CD14-positive monocyte (primary cell): ENCODE results near the gene TIMP2. TPM values are rescaled to one million over a fixed set of nuclear protein-coding genes. Genes with fewer than 3 reads are reported as not detected.

Experiments
- DNase-seq, 3 donors: peaks; one replicate each; pipeline ENCODE4 v3.0.0-alpha.2; 2011 to 2022
- H2AFZ ChIP-seq: 2 replicates; pipeline ENCODE4 v1.6.0; 2012; ENCODE audit warnings: mild to moderate bottlenecking, low read depth, low read length, inconsistent platforms; ENCODE audit not compliant: insufficient read depth, poor library complexity, severe bottlenecking
- H3K27ac ChIP-seq, 2 donors: 1 replicate in 1 of 2; 2 replicates in 1 of 2; pipeline ENCODE4 v1.5.1; 2012 to 2013; ENCODE audit warnings: low read length in 2 of 2, control low read depth in 1 of 2, inconsistent platforms in 1 of 2, low read depth in 1 of 2, mild to moderate bottlenecking in 1 of 2
- H3K27me3 ChIP-seq, 2 donors: one replicate each; pipeline versions ENCODE4 v1.6.0 to v1.6.1; 2011 to 2013; ENCODE audit warnings: low read length in 2 of 2; ENCODE audit not compliant: control insufficient read depth in 2 of 2, insufficient read depth in 2 of 2
- H3K36me3 ChIP-seq, 2 donors: replicated peaks in 1 of 2; 1 replicate in 1 of 2; 2 replicates in 1 of 2; pipeline versions ENCODE4 v1.5.1 to v1.6.1; 2012 to 2013; ENCODE audit warnings: low read length in 2 of 2, control low read depth in 1 of 2, inconsistent platforms in 1 of 2, mild to moderate bottlenecking in 1 of 2; ENCODE audit not compliant: insufficient read depth in 2 of 2, control insufficient read depth in 1 of 2
- H3K4me1 ChIP-seq, 2 donors: 1 replicate in 1 of 2; 2 replicates in 1 of 2; pipeline versions ENCODE4 v1.5.1 to v1.6.1; 2012 to 2013; ENCODE audit warnings: low read length in 2 of 2, control low read depth in 1 of 2, inconsistent platforms in 1 of 2, mild to moderate bottlenecking in 1 of 2, moderate library complexity in 1 of 2; ENCODE audit not compliant: insufficient read depth in 2 of 2, control insufficient read depth in 1 of 2
- H3K4me2 ChIP-seq: replicated peaks from 2 replicates; pipeline ENCODE3; 2012; ENCODE audit warnings: low read length, moderate library complexity, mild to moderate bottlenecking; ENCODE audit not compliant: poor library complexity, severe bottlenecking; ENCODE audit errors: extremely low read depth
- H3K4me3 ChIP-seq, 3 experiments: fragments of 200-600 bp in 1 of 3; sonication (generic) in 1 of 3; replicated peaks in 1 of 3; 1 replicate in 2 of 3; 2 replicates in 1 of 3; pipeline ENCODE4 v1.5.1; 2011 to 2013; ENCODE audit warnings: low read length in 3 of 3, mild to moderate bottlenecking in 3 of 3, control low read depth in 2 of 3, low read depth in 2 of 3, inconsistent platforms in 1 of 3, moderate library complexity in 1 of 3
- H3K79me2 ChIP-seq: 2 replicates; pipeline ENCODE4 v1.6.0; 2012; ENCODE audit warnings: mild to moderate bottlenecking, control low read depth, inconsistent platforms, low read length, moderate library complexity; ENCODE audit not compliant: insufficient read depth
- H3K9ac ChIP-seq: 2 replicates; pipeline ENCODE4 v1.6.0; 2017; ENCODE audit warnings: low read length, mild to moderate bottlenecking; ENCODE audit not compliant: insufficient read depth, poor library complexity, severe bottlenecking
- H3K9me3 ChIP-seq, 2 donors: replicated peaks in 1 of 2; 1 replicate in 1 of 2; 2 replicates in 1 of 2; pipeline versions ENCODE4 v1.5.1 to v1.6.1; 2012 to 2013; ENCODE audit warnings: low read length in 2 of 2, control low read depth in 1 of 2; ENCODE audit not compliant: control insufficient read depth in 1 of 2, insufficient read depth in 1 of 2
- H4K20me1 ChIP-seq: 2 replicates; pipeline ENCODE4 v1.6.0; 2012; ENCODE audit warnings: mild to moderate bottlenecking, low read length, control low read depth, moderate library complexity; ENCODE audit not compliant: insufficient read depth
- H3K27ac Mint-ChIP-seq, 7 donors: one replicate each; pipeline ENCODE4 v1.8.0; 2020; ENCODE audit warnings: mild to moderate bottlenecking in 7 of 7, mixed read lengths in 7 of 7, moderate library complexity in 6 of 7, inconsistent platforms in 2 of 7
- H3K27me3 Mint-ChIP-seq, 3 donors: one replicate each; pipeline ENCODE4 v1.8.0; 2021 to 2022; ENCODE audit warnings: low read depth in 3 of 3, mild to moderate bottlenecking in 3 of 3, mixed read lengths in 3 of 3, moderate library complexity in 3 of 3, inconsistent platforms in 1 of 3
- H3K36me3 Mint-ChIP-seq, 2 donors: one replicate each; pipeline ENCODE4 v1.8.0; 2020; ENCODE audit warnings: mixed read lengths in 2 of 2, inconsistent platforms in 1 of 2, mild to moderate bottlenecking in 1 of 2
- H3K4me1 Mint-ChIP-seq: one replicate; pipeline ENCODE4 v1.8.0; 2020; ENCODE audit warnings: mild to moderate bottlenecking, mixed read lengths
- H3K4me3 Mint-ChIP-seq, 2 donors: one replicate each; pipeline ENCODE4 v1.8.0; 2020; ENCODE audit warnings: mild to moderate bottlenecking in 2 of 2, mixed read lengths in 2 of 2, moderate library complexity in 1 of 2
- H3K9me3 Mint-ChIP-seq, 7 donors: one replicate each; pipeline ENCODE4 v1.8.0; 2020 to 2022; ENCODE audit warnings: mixed read lengths in 7 of 7, mild to moderate bottlenecking in 6 of 7, moderate library complexity in 6 of 7, inconsistent platforms in 2 of 7
- WGBS: methylation state at CpG from one replicate; pipeline ENCODE4 v1.1.5; 2013; ENCODE audit warnings: missing lambda C conversion rate; ENCODE audit not compliant: insufficient coverage; 5-methylcytosine and 5-hydroxymethylcytosine counted together
- intact Hi-C, 2 donors: fragments of 100-400 bp; cut with micrococcal nuclease; formaldehyde crosslinking; loops; one replicate each; pipeline versions ENCODE4 v1.15.0 to v1.15.1; 2023
- polyA plus RNA-seq, 3 donors: library from polyadenylated mRNA; depleted of rRNA in 1 of 3; unstranded in 2 of 3; stranded (reverse) in 1 of 3; fragments of 300-500 nt in 2 of 3; fragments of >200 nt in 1 of 3; fragmentation: Illumina TruSeq in 2 of 3; gene quantifications; 1 replicate in 2 of 3; 2 replicates in 1 of 3; pipeline ENCODE4 v1.2.3, GENCODE V29; 2012 to 2021
- TF ChIP-seq, protein P1 (sequence below): fragments of 200-600 bp; IDR thresholded peaks from one replicate; pipeline ENCODE4 v1.8.0; 2022; ENCODE audit warnings: antibody characterized with exemption, mild to moderate bottlenecking

Gene TIMP2
- polyA plus RNA-seq, 3 donors, result 4.5 to 101 (median 6.4) TPM

GRCh38 chr17:78960928-78961327 lies 35.7 kb upstream of the TIMP2 start:
- no peak overlapping the region for H3K27ac ChIP-seq
- intact Hi-C loops, result no loop called here
- H3K27me3 ChIP-seq, result no peaks in the 10 kb centered on the region
- Mint-ChIP-seq H3K4me1 (peaks cover 4% of the 10 kb centered on the region), H3K27me3 (peaks cover 2 to 5% (median 2%) of the 10 kb centered on the region in 3 donors), H3K27ac (no peak overlapping the region), H3K4me3 (no peak overlapping the region), H3K9me3 (peaks cover 0 to 2% (median 0%) of the 10 kb centered on the region in 7 donors), H3K36me3 (no peaks in the 10 kb centered on the region)
- DNase-seq, result no peak
- no peaks in the 10 kb centered on the region for H3K4me1 ChIP-seq
- WGBS, result 58% methylated on average over 5 of the region's 5 CpGs
- no peaks in the 10 kb centered on the region for H3K36me3 ChIP-seq
- H4K20me1 ChIP-seq, result no peaks in the 10 kb centered on the region
- no peaks in the 10 kb centered on the region for H3K9me3 ChIP-seq
- H2AFZ ChIP-seq, result no peak overlapping the region
- H3K79me2 ChIP-seq, result no peaks in the 10 kb centered on the region
- H3K4me2 ChIP-seq, result no peak overlapping the region
- TF ChIP-seq, protein P1, sequence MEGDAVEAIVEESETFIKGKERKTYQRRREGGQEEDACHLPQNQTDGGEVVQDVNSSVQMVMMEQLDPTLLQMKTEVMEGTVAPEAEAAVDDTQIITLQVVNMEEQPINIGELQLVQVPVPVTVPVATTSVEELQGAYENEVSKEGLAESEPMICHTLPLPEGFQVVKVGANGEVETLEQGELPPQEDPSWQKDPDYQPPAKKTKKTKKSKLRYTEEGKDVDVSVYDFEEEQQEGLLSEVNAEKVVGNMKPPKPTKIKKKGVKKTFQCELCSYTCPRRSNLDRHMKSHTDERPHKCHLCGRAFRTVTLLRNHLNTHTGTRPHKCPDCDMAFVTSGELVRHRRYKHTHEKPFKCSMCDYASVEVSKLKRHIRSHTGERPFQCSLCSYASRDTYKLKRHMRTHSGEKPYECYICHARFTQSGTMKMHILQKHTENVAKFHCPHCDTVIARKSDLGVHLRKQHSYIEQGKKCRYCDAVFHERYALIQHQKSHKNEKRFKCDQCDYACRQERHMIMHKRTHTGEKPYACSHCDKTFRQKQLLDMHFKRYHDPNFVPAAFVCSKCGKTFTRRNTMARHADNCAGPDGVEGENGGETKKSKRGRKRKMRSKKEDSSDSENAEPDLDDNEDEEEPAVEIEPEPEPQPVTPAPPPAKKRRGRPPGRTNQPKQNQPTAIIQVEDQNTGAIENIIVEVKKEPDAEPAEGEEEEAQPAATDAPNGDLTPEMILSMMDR, result no peak
- no peak overlapping the region for H3K4me3 ChIP-seq
- no peak overlapping the region for H3K9ac ChIP-seq

- Histone ChIP-seq H2AFZ (no peak overlapping the region), H3K36me3 (no peaks in the 10 kb centered on the region), H3K9ac (no peak overlapping the region), H4K20me1 (no peaks in the 10 kb centered on the region), H3K27ac (no peak overlapping the region), H3K9me3 (no peaks in the 10 kb centered on the region), H3K79me2 (no peaks in the 10 kb centered on the region), H3K4me1 (no peaks in the 10 kb centered on the region), H3K4me2 (no peak overlapping the region), H3K27me3 (no peaks in the 10 kb centered on the region), H3K4me3 (no peak overlapping the region)
- TF ChIP-seq, protein P1, result no peak
- Mint-ChIP-seq H3K4me3 (no peak overlapping the region), H3K9me3 (peaks cover 0 to 2% (median 0%) of the 10 kb centered on the region in 7 donors), H3K36me3 (no peaks in the 10 kb centered on the region), H3K4me1 (peaks cover 4% of the 10 kb centered on the region), H3K27ac (no peak overlapping the region), H3K27me3 (peaks cover 4 to 6% (median 5%) of the 10 kb centered on the region in 3 donors)
- intact Hi-C loops, result no loop called here
- no peak for DNase-seq
- 98% methylated on average over 9 of the region's 12 CpGs for WGBS
These were observed 34.6 kb upstream of the TIMP2 start for GRCh38 chr17:78959803-78960202.
